Activated CD4-positive, alpha-beta T cell treated with anti-CD3 and anti-CD28 coated beads, Interleukin-2, amount 10 ng/mL, durations not matched to agents 7 days and 5 days (primary cell): Measurements from ENCODE around the gene CHKA. TPM values are rescaled to one million over a fixed set of nuclear protein-coding genes. Genes with fewer than 3 reads are reported as not detected.

Experiments used
- CTCF ChIA-PET: fragments of 350-600 bp; sonication (Branson Sonifier 250); formaldehyde crosslinking; loops from one replicate; lab custom pipeline; 2021; ENCODE audit warnings: antibody characterized with exemption; lab: Charles Lee
- POLR2A ChIA-PET: fragments of 350-600 bp; sonication (Branson Sonifier 250); formaldehyde crosslinking; loops from one replicate; lab custom pipeline; 2021; ENCODE audit warnings: antibody characterized with exemption; lab: Charles Lee
- DNase-seq: peaks from one replicate; pipeline ENCODE4 v3.0.0-alpha.2; 2020
- H3K27ac Mint-ChIP-seq: one replicate; pipeline ENCODE4 v1.8.0; 2021; ENCODE audit warnings: mild to moderate bottlenecking, moderate library complexity, mixed read lengths
- H3K27me3 Mint-ChIP-seq: one replicate; pipeline ENCODE4 v1.8.0; 2021; ENCODE audit warnings: mixed read lengths
- H3K36me3 Mint-ChIP-seq: one replicate; pipeline ENCODE4 v1.8.0; 2021; ENCODE audit warnings: low read depth, mixed read lengths
- H3K4me1 Mint-ChIP-seq: one replicate; pipeline ENCODE4 v1.8.0; 2021; ENCODE audit warnings: mixed read lengths
- H3K4me3 Mint-ChIP-seq: one replicate; pipeline ENCODE4 v1.8.0; 2021; ENCODE audit warnings: mild to moderate bottlenecking, moderate library complexity, mixed read lengths
- H3K9me3 Mint-ChIP-seq: one replicate; pipeline ENCODE4 v1.8.0; 2021; ENCODE audit warnings: mixed read lengths
- microRNA-seq: library from miRNA; unstranded; fragments of <30 nt; microRNA quantifications from one replicate; pipeline ENCODE4 v1.2.0, GENCODE V29; 2021; ENCODE audit warnings: borderline microRNAs expressed, borderline replicate concordance
- total RNA-seq, 2 experiments: library from RNA; stranded (reverse); gene quantifications; one replicate each; pipeline ENCODE4 v1.2.3, GENCODE V29; 2021

Gene CHKA
- total RNA-seq, 2 experiments from 2014 or later = 4.5 to 6.3 TPM

DNA sequence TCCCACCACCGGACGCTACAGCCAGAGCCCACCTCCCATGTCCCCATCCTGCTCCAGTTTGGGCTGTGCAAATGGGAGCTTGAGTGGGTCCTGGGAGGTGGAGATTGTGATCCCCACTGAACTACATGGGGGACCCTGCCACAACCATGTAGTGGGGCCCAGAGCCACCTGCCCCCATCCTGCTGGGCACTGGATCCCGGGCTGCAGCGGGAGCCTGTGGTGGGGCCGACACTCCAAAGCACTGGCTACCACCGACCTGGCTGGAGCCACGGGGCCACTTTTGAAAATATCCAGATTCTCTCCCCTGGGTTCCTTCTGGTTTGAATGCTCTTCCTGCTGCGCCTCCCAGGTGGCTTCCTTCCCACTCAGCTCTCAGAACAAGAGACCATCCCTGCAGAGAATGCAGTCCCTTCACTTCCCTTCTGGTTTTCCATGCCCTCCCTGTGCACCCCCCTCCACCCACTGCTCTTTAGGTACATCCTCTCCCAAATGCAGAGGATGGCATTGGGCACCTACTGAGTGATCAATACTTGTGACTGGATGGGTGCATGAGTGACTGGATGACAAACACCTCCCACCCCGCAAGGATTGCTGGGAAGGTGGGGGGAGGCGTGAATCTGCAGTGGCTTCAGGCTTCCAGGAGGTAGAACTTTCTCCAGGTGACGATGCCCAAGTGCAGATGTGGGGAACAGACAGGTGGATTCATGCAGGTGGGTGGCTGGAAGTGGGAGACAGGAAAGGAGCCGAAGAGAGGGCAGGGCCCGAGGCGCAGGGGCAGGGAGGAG, 116.4 kb downstream of the CHKA start:
- H3K27me3 Mint-ChIP-seq = no peaks in the 10 kb centered on the region
- POLR2A ChIA-PET = no interaction called here

DNA sequence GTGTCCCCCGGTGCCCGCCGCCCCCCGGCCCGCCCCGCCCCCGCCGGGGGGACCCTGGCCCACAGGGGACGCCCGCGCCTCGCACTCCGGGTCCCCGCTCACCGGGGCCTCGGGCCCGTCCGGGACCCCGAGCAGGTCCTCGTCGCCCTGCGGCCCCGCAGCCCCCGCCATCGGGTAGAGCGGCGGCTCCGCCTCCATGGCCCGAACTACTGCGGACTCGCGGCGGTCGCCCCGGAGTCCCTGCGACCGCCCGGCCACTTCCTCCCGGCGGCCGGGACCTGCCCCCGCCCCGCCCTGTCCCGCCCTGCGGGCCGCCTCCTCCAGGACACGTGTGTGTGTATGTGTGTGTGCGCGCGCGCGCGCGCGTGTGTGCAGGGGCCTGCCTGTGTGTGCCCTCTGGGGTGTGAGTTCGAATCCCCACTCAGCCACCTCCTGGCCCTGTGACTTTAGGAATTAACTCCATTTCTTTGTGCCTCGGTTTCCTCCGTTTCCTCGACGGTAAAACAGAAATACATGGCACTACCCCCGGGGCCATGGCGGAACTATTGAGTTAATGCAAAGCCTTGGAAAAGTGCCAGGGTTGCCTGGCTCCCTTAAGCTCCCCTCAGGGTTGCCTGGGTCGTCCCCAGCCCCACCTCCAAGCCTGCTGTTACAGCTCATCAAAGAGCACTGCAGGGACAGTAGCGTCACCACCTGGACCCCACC, 117.2 kb downstream of the CHKA start, which contains the start of gene UNC93B1:
Gene UNC93B1, minus strand, starts transcription at position 252 of the 705 bp plus-strand sequence. Its CDS starts 54 bp downstream, at position 198.
- POLR2A ChIA-PET = no interaction called here

More for the DNA sequence above, 116.4 kb downstream of the CHKA start:
- H3K4me1 Mint-ChIP-seq = peaks cover 36% of the 10 kb centered on the region
- CTCF ChIA-PET = interaction anchor here (1.7 kb wide), 1 partner anchor 11 kb away, joined by 5 read pairs; no protein-coding TSS in a partner anchor
- DNase-seq = no peak
- peaks cover 6% of the 10 kb centered on the region for H3K36me3 Mint-ChIP-seq
- H3K27ac Mint-ChIP-seq = peak overlapping the region; percentile 87
- peak overlapping the region; percentile 86 for H3K4me3 Mint-ChIP-seq
- no peaks in the 10 kb centered on the region for H3K9me3 Mint-ChIP-seq

GRCh38 chr11:68002938-68003845, 118.0 kb downstream of the CHKA start:
- DNase-seq = peak; percentile 61
- peaks cover 32% of the 10 kb centered on the region for H3K4me1 Mint-ChIP-seq
- peak overlapping the region; percentile 86 for H3K4me3 Mint-ChIP-seq
- ChIA-PET CTCF (interaction anchor here (0.6 to 1.7 kb wide), 3 partner anchors 9 to 44 kb away, joined by 3 to 5 read pairs (median 3); no protein-coding TSS in a partner anchor), POLR2A (no interaction called here)
- H3K27ac Mint-ChIP-seq = peak overlapping the region; percentile 85
- no peaks in the 10 kb centered on the region for H3K9me3 Mint-ChIP-seq
- no peaks in the 10 kb centered on the region for H3K27me3 Mint-ChIP-seq
- H3K36me3 Mint-ChIP-seq = peaks cover 9% of the 10 kb centered on the region

More for the DNA sequence above, 117.2 kb downstream of the CHKA start, which contains the start of gene UNC93B1:
- CTCF ChIA-PET = interaction anchor here (1.7 kb wide), 1 partner anchor 10 kb away, joined by 5 read pairs; no protein-coding TSS in a partner anchor
- no peaks in the 10 kb centered on the region for H3K9me3 Mint-ChIP-seq
- no peaks in the 10 kb centered on the region for H3K27me3 Mint-ChIP-seq
- peak within 1 kb of the TSS; percentile 87 for H3K27ac Mint-ChIP-seq
- peak; percentile 90 for DNase-seq
- H3K4me1 Mint-ChIP-seq = peaks cover 29% of the 10 kb centered on the region
- H3K36me3 Mint-ChIP-seq = peaks cover 6% of the 10 kb centered on the region
- H3K4me3 Mint-ChIP-seq = peak within 1 kb of the TSS; percentile 86

Small RNA genes within 50 kb of the gene (microRNA-seq; reads per million reads assigned to microRNA genes)
- gene MIR4691 (not detected), gene MIR6753 (not detected), gene MIR7113 (not detected)

Other genes starting within 250 kb of the CHKA start
- gene UNC93B1, start 117.3 kb downstream of the CHKA start, total RNA-seq = 10 to 100 TPM; 32.6 to 34.3 TPM
- under 1 TPM in 1 of 2 experiments, not detected in 1; 0.15 TPM for gene ALDH3B1, start 111.1 kb downstream of the CHKA start, total RNA-seq
- 100 to 1,000 TPM; 116 to 138 TPM for gene NDUFS8, start 90.7 kb downstream of the CHKA start, total RNA-seq
- gene TCIRG1, start 82.4 kb downstream of the CHKA start, total RNA-seq = 100 to 1,000 TPM; 286 to 316 TPM
- gene KMT5B, start 91.9 kb upstream of the CHKA start, total RNA-seq = 10 to 100 TPM; 28.1 to 28.5 TPM
- 10 to 100 TPM; 20.0 to 25.2 TPM for gene C11orf24, start 150.6 kb upstream of the CHKA start, total RNA-seq
- 10 to 100 TPM; 32.2 to 32.7 TPM for gene LRP5, start 191.2 kb upstream of the CHKA start, total RNA-seq